Neural progenitor cell (in vitro differentiated cells): ENCODE data around the gene HIP1R. TPM values are rescaled to one million over a fixed set of nuclear protein-coding genes. Genes with fewer than 3 reads are reported as not detected.

Source experiments
- DNase-seq: peaks from one replicate; pipeline ENCODE4 v3.0.0-alpha.2; 2016; ENCODE audit warnings: low spot score
- H2AFZ ChIP-seq: fragments of 200-600 bp; sonication (generic); replicated peaks from 2 replicates; pipeline ENCODE4 v1.6.1; 2016; ENCODE audit warnings: antibody characterized with exemption
- H3F3A ChIP-seq: fragments of 200-600 bp; sonication (generic); 2 replicates; pipeline ENCODE4 v1.6.1; 2016; ENCODE audit warnings: antibody characterized with exemption, low read depth
- H3K27ac ChIP-seq: fragments of 200-600 bp; sonication (generic); 2 replicates; pipeline ENCODE4 v1.5.1; 2016; ENCODE audit warnings: mild to moderate bottlenecking
- H3K27me3 ChIP-seq: fragments of 200-600 bp; sonication (generic); 2 replicates; pipeline ENCODE4 v1.6.1; 2016; ENCODE audit warnings: mild to moderate bottlenecking, moderate library complexity
- H3K36me3 ChIP-seq: fragments of 200-600 bp; sonication (generic); 2 replicates; pipeline ENCODE4 v1.5.1; 2016
- H3K4me1 ChIP-seq: fragments of 200-600 bp; sonication (generic); 2 replicates; pipeline ENCODE4 v1.6.1; 2016; ENCODE audit warnings: mixed run types
- H3K4me2 ChIP-seq: fragments of 200-600 bp; sonication (generic); 2 replicates; pipeline ENCODE4 v1.6.1; 2016
- H3K4me3 ChIP-seq: fragments of 200-600 bp; sonication (generic); 2 replicates; pipeline ENCODE4 v1.5.1; 2016
- H3K79me2 ChIP-seq: fragments of 200-600 bp; sonication (generic); 2 replicates; pipeline ENCODE4 v1.6.1; 2016; ENCODE audit warnings: low read depth
- H3K9ac ChIP-seq: fragments of 200-600 bp; sonication (generic); 2 replicates; pipeline ENCODE4 v1.6.1; 2016
- H3K9me3 ChIP-seq: fragments of 200-600 bp; sonication (generic); 2 replicates; pipeline ENCODE4 v1.5.1; 2016; ENCODE audit warnings: low read depth
- H4K20me1 ChIP-seq: fragments of 200-600 bp; sonication (generic); 2 replicates; pipeline ENCODE4 v1.6.1; 2016; ENCODE audit warnings: low read depth
- H3K27ac Mint-ChIP-seq: 3 replicates; pipeline ENCODE4 v1.8.0; 2021; ENCODE audit warnings: mixed read lengths
- H3K27me3 Mint-ChIP-seq: 2 replicates; pipeline ENCODE4 v1.8.0; 2022; ENCODE audit warnings: low read depth, mild to moderate bottlenecking, inconsistent platforms, moderate library complexity, mixed read lengths; ENCODE audit not compliant: insufficient read depth
- H3K36me3 Mint-ChIP-seq: 3 replicates; pipeline ENCODE4 v1.8.0; 2021; ENCODE audit warnings: mixed read lengths
- H3K4me1 Mint-ChIP-seq: 3 replicates; pipeline ENCODE4 v1.8.0; 2021; ENCODE audit warnings: mixed read lengths
- H3K4me3 Mint-ChIP-seq: 3 replicates; pipeline ENCODE4 v1.8.0; 2021; ENCODE audit warnings: mild to moderate bottlenecking, moderate library complexity, mixed read lengths
- H3K9me3 Mint-ChIP-seq: 3 replicates; pipeline ENCODE4 v1.8.0; 2020; ENCODE audit warnings: mixed read lengths
- CTCF ChIP-seq: fragments of 200-600 bp; sonication (generic); IDR thresholded peaks from 2 replicates; pipeline ENCODE4 v1.5.1; 2017; ENCODE audit warnings: antibody characterized with exemption, mild to moderate bottlenecking
- EZH2 ChIP-seq: fragments of 200-600 bp; sonication (generic); IDR thresholded peaks from 2 replicates; pipeline ENCODE4 v1.6.1; 2017; ENCODE audit warnings: antibody characterized with exemption, mild to moderate bottlenecking, moderate library complexity
- EZH2phosphoT487 ChIP-seq: fragments of 200-600 bp; sonication (generic); IDR thresholded peaks from 2 replicates; pipeline ENCODE4 v1.6.1; 2017; ENCODE audit warnings: antibody characterized with exemption
- total RNA-seq: library from RNA; depleted of rRNA; stranded (reverse); fragments of >200 nt; gene quantifications from 2 replicates; pipeline ENCODE4 v1.2.3, GENCODE V29; 2015; ENCODE audit warnings: low replicate concordance

Gene HIP1R
- total RNA-seq, 1 donor from 2014 or later = 19.3 TPM

GRCh38 chr12:122908915-122909314, 73.7 kb downstream of the HIP1R start:
- H3K36me3 ChIP-seq = no peaks in the 10 kb centered on the region
- H3K9me3 ChIP-seq = no peaks in the 10 kb centered on the region
- H3K9ac ChIP-seq = no peak overlapping the region
- Mint-ChIP-seq H3K27ac (no peak overlapping the region), H3K27me3 (peaks cover 19% of the 10 kb centered on the region), H3K36me3 (no peaks in the 10 kb centered on the region), H3K9me3 (no peaks in the 10 kb centered on the region), H3K4me1 (peaks cover 20% of the 10 kb centered on the region), H3K4me3 (no peak overlapping the region)
- no peaks in the 10 kb centered on the region for H4K20me1 ChIP-seq
- no peak overlapping the region for H3K4me3 ChIP-seq
- H3K27ac ChIP-seq = no peak overlapping the region
- peaks cover 15% of the 10 kb centered on the region for H3K4me1 ChIP-seq
- no peak overlapping the region for H2AFZ ChIP-seq
- DNase-seq = no peak
- peaks cover 16% of the 10 kb centered on the region for H3F3A ChIP-seq
- peaks cover under 1% of the 10 kb centered on the region for H3K27me3 ChIP-seq
- H3K79me2 ChIP-seq = no peaks in the 10 kb centered on the region
- no peak for TF ChIP-seq EZH2phosphoT487
- TF ChIP-seq CTCF = no peak
- no peak for TF ChIP-seq EZH2
- H3K4me2 ChIP-seq = no peak overlapping the region

- H3K4me1 Mint-ChIP-seq = peaks cover 20% of the 10 kb centered on the region
- Histone ChIP-seq H3K4me2 (peak overlapping the region; percentile 63), H2AFZ (peak overlapping the region; percentile 73), H3K4me1 (peaks cover 15% of the 10 kb centered on the region), H3K27me3 (no peaks in the 10 kb centered on the region), H3K27ac (peak overlapping the region; percentile 21), H3F3A (peaks cover 16% of the 10 kb centered on the region), H3K79me2 (no peaks in the 10 kb centered on the region), H3K4me3 (peak overlapping the region; percentile 19), H3K36me3 (no peaks in the 10 kb centered on the region), H3K9ac (no peak overlapping the region), H3K9me3 (no peaks in the 10 kb centered on the region), H4K20me1 (no peaks in the 10 kb centered on the region)
- peaks cover 2% of the 10 kb centered on the region for H3K9me3 Mint-ChIP-seq
- peak overlapping the region; percentile 40 for H3K4me3 Mint-ChIP-seq
- peak overlapping the region; percentile 70 for H3K27ac Mint-ChIP-seq
- peaks cover 21% of the 10 kb centered on the region for H3K27me3 Mint-ChIP-seq
- peaks cover 2% of the 10 kb centered on the region for H3K36me3 Mint-ChIP-seq
- peak; percentile 75 for DNase-seq
- TF ChIP-seq EZH2 (no peak), CTCF (no peak), EZH2phosphoT487 (no peak)
These were observed 74.4 kb downstream of the HIP1R start for GRCh38 chr12:122909442-122910288.

Other genes with a start within 250 kb of the HIP1R start
- gene HCAR2, start 132.1 kb upstream of the HIP1R start, total RNA-seq = not detected in 2 replicates
- not detected in 2 replicates for gene HCAR3, start 118.6 kb upstream of the HIP1R start, total RNA-seq
- 0.06 TPM in 1 of 2 replicates, not detected in the other for gene HCAR1, start 104.6 kb upstream of the HIP1R start, total RNA-seq
- gene DENR, start 82.6 kb upstream of the HIP1R start, total RNA-seq = 52.9 and 100.0 TPM in 2 replicates
- 0.79 and 0.81 TPM in 2 replicates for gene CCDC62, start 60.9 kb upstream of the HIP1R start, total RNA-seq
- 19.4 and 23.9 TPM in 2 replicates for gene VPS37B, start 60.7 kb downstream of the HIP1R start, total RNA-seq
- 1.9 and 5.3 TPM in 2 replicates for gene ABCB9, start 131.0 kb downstream of the HIP1R start, total RNA-seq
- 9.9 and 20.6 TPM in 2 replicates for gene OGFOD2, start 139.8 kb downstream of the HIP1R start, total RNA-seq
- gene ARL6IP4, start 145.2 kb downstream of the HIP1R start, total RNA-seq = 83.8 and 143 TPM in 2 replicates